ENCODE data around the gene ZNF681.

GRCh38 chr19:23800868-23801267 is 42.2 kb upstream of the ZNF681 start:
- TF ChIP-seq, protein P1, sequence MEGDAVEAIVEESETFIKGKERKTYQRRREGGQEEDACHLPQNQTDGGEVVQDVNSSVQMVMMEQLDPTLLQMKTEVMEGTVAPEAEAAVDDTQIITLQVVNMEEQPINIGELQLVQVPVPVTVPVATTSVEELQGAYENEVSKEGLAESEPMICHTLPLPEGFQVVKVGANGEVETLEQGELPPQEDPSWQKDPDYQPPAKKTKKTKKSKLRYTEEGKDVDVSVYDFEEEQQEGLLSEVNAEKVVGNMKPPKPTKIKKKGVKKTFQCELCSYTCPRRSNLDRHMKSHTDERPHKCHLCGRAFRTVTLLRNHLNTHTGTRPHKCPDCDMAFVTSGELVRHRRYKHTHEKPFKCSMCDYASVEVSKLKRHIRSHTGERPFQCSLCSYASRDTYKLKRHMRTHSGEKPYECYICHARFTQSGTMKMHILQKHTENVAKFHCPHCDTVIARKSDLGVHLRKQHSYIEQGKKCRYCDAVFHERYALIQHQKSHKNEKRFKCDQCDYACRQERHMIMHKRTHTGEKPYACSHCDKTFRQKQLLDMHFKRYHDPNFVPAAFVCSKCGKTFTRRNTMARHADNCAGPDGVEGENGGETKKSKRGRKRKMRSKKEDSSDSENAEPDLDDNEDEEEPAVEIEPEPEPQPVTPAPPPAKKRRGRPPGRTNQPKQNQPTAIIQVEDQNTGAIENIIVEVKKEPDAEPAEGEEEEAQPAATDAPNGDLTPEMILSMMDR (IDR thresholded peaks at IDR 0.05; ENCODE audit: insufficient read depth, low read length, poor library complexity, severe bottlenecking) = no peak
- TF ChIP-seq EZH2phosphoT487 (conservative IDR thresholded peaks at IDR 0.05; ENCODE audit: low read length) = no peak

All from SU-DHL-6 (cell line).